Ectodermal cell (in vitro differentiated cells): ENCODE measurements around the gene SDK1.

ENCODE experiments used
- H3K27ac ChIP-seq: 2 replicates; pipeline ENCODE4 v1.7.0; 2013; ENCODE audit warnings: mild to moderate bottlenecking, low read depth, low read length; ENCODE audit not compliant: insufficient read depth, poor library complexity, severe bottlenecking
- H3K27me3 ChIP-seq: 2 replicates; pipeline ENCODE4 v1.7.0; 2013; ENCODE audit warnings: mild to moderate bottlenecking, low read length; ENCODE audit not compliant: insufficient read depth, control insufficient read depth, poor library complexity, severe bottlenecking
- H3K36me3 ChIP-seq: one replicate; pipeline ENCODE4 v1.7.0; 2013; ENCODE audit warnings: low read length; ENCODE audit not compliant: control insufficient read depth, insufficient read depth
- H3K4me1 ChIP-seq: one replicate; pipeline ENCODE4 v1.7.0; 2013; ENCODE audit warnings: low read length; ENCODE audit not compliant: control insufficient read depth, insufficient read depth
- H3K4me3 ChIP-seq: 2 replicates; pipeline ENCODE4 v1.7.0; 2013; ENCODE audit warnings: low read depth, low read length, control low read depth; ENCODE audit not compliant: insufficient read depth
- H3K9me3 ChIP-seq: 2 replicates; pipeline ENCODE4 v1.7.0; 2013; ENCODE audit warnings: mild to moderate bottlenecking, low read length, moderate library complexity; ENCODE audit not compliant: control insufficient read depth
- WGBS, 2 experiments: methylation state at CpG; one replicate each; pipeline ENCODE4 v1.1.7; 2013; ENCODE audit warnings: missing lambda C conversion rate in 2 of 2; 5-methylcytosine and 5-hydroxymethylcytosine counted together

Gene SDK1

GRCh38 chr7:3453398-3453797 is 152.3 kb downstream of the SDK1 start:
- Histone ChIP-seq H3K36me3 (no peaks in the 10 kb centered on the region), H3K27me3 (no peaks in the 10 kb centered on the region), H3K9me3 (no peaks in the 10 kb centered on the region), H3K4me1 (no peaks in the 10 kb centered on the region), H3K27ac (no peak overlapping the region), H3K4me3 (no peak overlapping the region)
- WGBS, 2 experiments: 75 to 81% methylated on average over 3 of the region's 3 CpGs

- H3K4me1 ChIP-seq: no peaks in the 10 kb centered on the region
- peak overlapping the region; percentile 19 for H3K27ac ChIP-seq
- H3K4me3 ChIP-seq: no peak overlapping the region
- WGBS, 2 experiments: 87% methylated on average over 1 of the region's 1 CpG; no CpG with 5 or more reads in 1 of the 2 experiments
- no peaks in the 10 kb centered on the region for H3K36me3 ChIP-seq
- no peaks in the 10 kb centered on the region for H3K9me3 ChIP-seq
- no peaks in the 10 kb centered on the region for H3K27me3 ChIP-seq
Measured at GRCh38 chr7:3455806-3456595, 154.9 kb downstream of the SDK1 start.

- H3K4me1 ChIP-seq: no peaks in the 10 kb centered on the region
- WGBS, 2 experiments: 90 to 93% methylated on average over 2 of the region's 2 CpGs
- no peak overlapping the region for H3K4me3 ChIP-seq
- H3K9me3 ChIP-seq: no peaks in the 10 kb centered on the region
- no peaks in the 10 kb centered on the region for H3K36me3 ChIP-seq
- no peaks in the 10 kb centered on the region for H3K27me3 ChIP-seq
- H3K27ac ChIP-seq: no peak overlapping the region
Measured at GRCh38 chr7:3459111-3459510, 158.1 kb downstream of the SDK1 start.

- Histone ChIP-seq H3K27me3 (no peaks in the 10 kb centered on the region), H3K27ac (no peak overlapping the region), H3K4me3 (no peak overlapping the region), H3K36me3 (no peaks in the 10 kb centered on the region), H3K4me1 (no peaks in the 10 kb centered on the region), H3K9me3 (no peaks in the 10 kb centered on the region)
- WGBS, 2 experiments: 93% methylated on average over 7 of the region's 8 CpGs
Measured at GRCh38 chr7:3461923-3462322, 160.9 kb downstream of the SDK1 start.

GRCh38 chr7:3463696-3464095 is 162.6 kb downstream of the SDK1 start:
- H3K4me1 ChIP-seq: no peaks in the 10 kb centered on the region
- H3K36me3 ChIP-seq: no peaks in the 10 kb centered on the region
- H3K9me3 ChIP-seq: no peaks in the 10 kb centered on the region
- H3K27me3 ChIP-seq: no peaks in the 10 kb centered on the region
- H3K4me3 ChIP-seq: no peak overlapping the region
- no peak overlapping the region for H3K27ac ChIP-seq
- WGBS, 2 experiments: 90 to 100% methylated on average over 1 of the region's 1 CpG

GRCh38 chr7:3464900-3465622 is 164.0 kb downstream of the SDK1 start:
- WGBS, 2 experiments: 93 to 95% methylated on average over 9 of the region's 9 CpGs
- no peaks in the 10 kb centered on the region for H3K4me1 ChIP-seq
- no peak overlapping the region for H3K4me3 ChIP-seq
- no peaks in the 10 kb centered on the region for H3K27me3 ChIP-seq
- H3K27ac ChIP-seq: no peak overlapping the region
- H3K9me3 ChIP-seq: no peaks in the 10 kb centered on the region
- H3K36me3 ChIP-seq: no peaks in the 10 kb centered on the region

- H3K27me3 ChIP-seq: no peaks in the 10 kb centered on the region
- no peaks in the 10 kb centered on the region for H3K9me3 ChIP-seq
- no peaks in the 10 kb centered on the region for H3K4me1 ChIP-seq
- H3K4me3 ChIP-seq: no peak overlapping the region
- H3K36me3 ChIP-seq: no peaks in the 10 kb centered on the region
- WGBS, 2 experiments: 91 to 97% methylated on average over 2 to 4 of the region's 4 CpGs
- H3K27ac ChIP-seq: no peak overlapping the region
Measured at GRCh38 chr7:3466261-3466660, 165.2 kb downstream of the SDK1 start.

- Histone ChIP-seq H3K4me3 (no peak overlapping the region), H3K4me1 (peaks cover 5% of the 10 kb centered on the region), H3K36me3 (no peaks in the 10 kb centered on the region), H3K27me3 (no peaks in the 10 kb centered on the region), H3K9me3 (no peaks in the 10 kb centered on the region), H3K27ac (no peak overlapping the region)
- WGBS, 2 experiments: 85 to 89% methylated on average over 3 of the region's 3 CpGs
Measured at GRCh38 chr7:3469641-3470040, 168.6 kb downstream of the SDK1 start.

- no peak overlapping the region for H3K4me3 ChIP-seq
- no peaks in the 10 kb centered on the region for H3K36me3 ChIP-seq
- 93 to 94% methylated on average over 15 of the region's 15 CpGs for WGBS, 2 experiments
- no peaks in the 10 kb centered on the region for H3K9me3 ChIP-seq
- peaks cover 5% of the 10 kb centered on the region for H3K4me1 ChIP-seq
- H3K27ac ChIP-seq: no peak overlapping the region
- H3K27me3 ChIP-seq: no peaks in the 10 kb centered on the region
Measured at GRCh38 chr7:3480197-3480596, 179.1 kb downstream of the SDK1 start.

GRCh38 chr7:3481435-3481834 is 180.4 kb downstream of the SDK1 start:
- Histone ChIP-seq H3K4me3 (no peak overlapping the region), H3K27ac (no peak overlapping the region), H3K9me3 (no peaks in the 10 kb centered on the region), H3K27me3 (no peaks in the 10 kb centered on the region), H3K36me3 (no peaks in the 10 kb centered on the region), H3K4me1 (peaks cover 5% of the 10 kb centered on the region)
- WGBS, 2 experiments: 93 to 95% methylated on average over 4 of the region's 4 CpGs
